AG09309 (cell line): ENCODE data around the gene WAPL.
"Not testable (repeated sequence)": the region's sequence is repeated elsewhere in the genome, so short reads cannot be mapped to it uniquely, and the experiment has no call there.

Source experiments
- DNase-seq: peaks from one replicate; pipeline ENCODE4 v3.0.0-alpha.2; 2010; ENCODE audit warnings: low read depth
- H3K4me3 ChIP-seq: 2 replicates; pipeline ENCODE4 v1.5.1; 2011; ENCODE audit warnings: mild to moderate bottlenecking, low read depth, low read length, moderate library complexity; ENCODE audit not compliant: control insufficient read depth
- CTCF ChIP-seq: IDR thresholded peaks from 2 replicates; pipeline ENCODE4 v1.5.1; 2011; ENCODE audit warnings: mild to moderate bottlenecking, low read depth, low read length, inconsistent platforms; ENCODE audit not compliant: insufficient read depth, control insufficient read depth; ENCODE audit errors: missing control alignments

The WAPL gene

GRCh38 chr10:86553639-86554038, 32.0 kb upstream of the WAPL start:
- no peak for TF ChIP-seq CTCF
- DNase-seq: no peak
- H3K4me3 ChIP-seq: no peak overlapping the region

GRCh38 chr10:86553213-86553612, 31.6 kb upstream of the WAPL start:
- no peak for TF ChIP-seq CTCF
- no peak for DNase-seq

GRCh38 chr10:86547296-86547695, 25.7 kb upstream of the WAPL start:
- no peak overlapping the region for H3K4me3 ChIP-seq
- TF ChIP-seq CTCF: no peak
- no peak for DNase-seq

More at GRCh38 chr10:86553213-86553612, 31.6 kb upstream of the WAPL start:
- no peak overlapping the region for H3K4me3 ChIP-seq

- no peak overlapping the region for H3K4me3 ChIP-seq
- DNase-seq: no peak
- TF ChIP-seq CTCF: no peak
Measured at GRCh38 chr10:86545101-86545500, 23.5 kb upstream of the WAPL start.

- no peak for TF ChIP-seq CTCF
- DNase-seq: no peak
- no peak overlapping the region for H3K4me3 ChIP-seq
Measured at GRCh38 chr10:86540016-86540415, 18.4 kb upstream of the WAPL start.

GRCh38 chr10:86538547-86538946, 17.0 kb upstream of the WAPL start:
- DNase-seq: no peak
- no peak overlapping the region for H3K4me3 ChIP-seq
- no peak for TF ChIP-seq CTCF

GRCh38 chr10:86538040-86538439, 16.4 kb upstream of the WAPL start:
- not testable (repeated sequence) for DNase-seq, H3K4me3 ChIP-seq
